Type B pancreatic cell (in vitro differentiated cells): ENCODE results near the gene COMT. TPM values are rescaled to one million over a fixed set of nuclear protein-coding genes. Genes with fewer than 3 reads are reported as not detected.

ENCODE experiments used
- DNase-seq: peaks from one replicate; pipeline ENCODE4 v3.0.0; 2021; ENCODE audit warnings: mixed read lengths; ENCODE audit not compliant: unreplicated experiment; ENCODE audit errors: extremely low spot score
- H3K27ac Mint-ChIP-seq: 2 replicates; pipeline ENCODE4 v1.8.0; 2021; ENCODE audit warnings: mild to moderate bottlenecking, mixed read lengths
- H3K27me3 Mint-ChIP-seq: 2 replicates; pipeline ENCODE4 v1.8.0; 2021; ENCODE audit warnings: mixed read lengths
- H3K36me3 Mint-ChIP-seq: 2 replicates; pipeline ENCODE4 v1.8.0; 2021; ENCODE audit warnings: mixed read lengths
- H3K4me1 Mint-ChIP-seq: one replicate; pipeline ENCODE4 v1.8.0; 2021; ENCODE audit warnings: mixed read lengths; ENCODE audit not compliant: unreplicated experiment
- H3K4me3 Mint-ChIP-seq: 2 replicates; pipeline ENCODE4 v1.8.0; 2021; ENCODE audit warnings: mild to moderate bottlenecking, mixed read lengths
- H3K9me3 Mint-ChIP-seq: 2 replicates; pipeline ENCODE4 v1.8.0; 2021; ENCODE audit warnings: mixed read lengths
- CTCF ChIP-seq: fragments of 200-600 bp; sonication (generic); conservative IDR thresholded peaks from 2 replicates; pipeline ENCODE4 v1.5.0; 2021; ENCODE audit warnings: antibody characterized with exemption, mild to moderate bottlenecking
- total RNA-seq: library from RNA; stranded (reverse); gene quantifications from 2 replicates; pipeline ENCODE4 v1.2.1, GENCODE V29; 2021; ENCODE audit warnings: low replicate concordance

COMT gene
- total RNA-seq, 1 donor from 2014 or later: 87.4 TPM

DNA sequence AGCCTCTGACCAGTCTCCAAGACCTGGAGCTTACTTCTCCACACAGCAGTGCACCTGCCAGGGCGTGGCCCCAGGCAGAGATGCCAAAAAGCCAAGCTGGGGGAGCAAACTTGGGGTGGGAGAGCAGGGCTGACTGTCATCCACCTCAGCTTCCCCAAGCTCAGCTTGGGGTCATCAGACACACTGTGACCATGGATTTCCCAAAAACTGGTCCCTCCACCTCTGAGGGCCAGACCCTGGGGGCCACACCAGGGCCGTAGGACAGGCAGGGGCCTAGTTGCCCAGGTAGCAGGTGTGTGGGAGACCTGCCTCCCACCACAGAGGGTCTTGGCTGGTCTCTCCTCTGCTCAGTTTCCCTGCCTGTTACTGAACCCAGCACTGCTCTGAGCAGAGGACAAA is 44.4 kb downstream of the COMT start:
- no peaks in the 10 kb centered on the region for H3K4me1 Mint-ChIP-seq
- H3K9me3 Mint-ChIP-seq: no peaks in the 10 kb centered on the region
- H3K36me3 Mint-ChIP-seq: no peaks in the 10 kb centered on the region
- TF ChIP-seq CTCF: no peak
- H3K27me3 Mint-ChIP-seq: no peaks in the 10 kb centered on the region
- peak overlapping the region; percentile 64 for H3K27ac Mint-ChIP-seq
- no peak for DNase-seq
- peak overlapping the region; percentile 88 for H3K4me3 Mint-ChIP-seq

GRCh38 chr22:19986410-19987341 is 45.1 kb downstream of the COMT start:
- Mint-ChIP-seq H3K4me1 (no peaks in the 10 kb centered on the region), H3K27me3 (no peaks in the 10 kb centered on the region), H3K4me3 (peak overlapping the region; percentile 88), H3K27ac (peak overlapping the region; percentile 64), H3K9me3 (no peaks in the 10 kb centered on the region), H3K36me3 (no peaks in the 10 kb centered on the region)
- TF ChIP-seq CTCF: no peak
- DNase-seq: peak; percentile 89

DNA sequence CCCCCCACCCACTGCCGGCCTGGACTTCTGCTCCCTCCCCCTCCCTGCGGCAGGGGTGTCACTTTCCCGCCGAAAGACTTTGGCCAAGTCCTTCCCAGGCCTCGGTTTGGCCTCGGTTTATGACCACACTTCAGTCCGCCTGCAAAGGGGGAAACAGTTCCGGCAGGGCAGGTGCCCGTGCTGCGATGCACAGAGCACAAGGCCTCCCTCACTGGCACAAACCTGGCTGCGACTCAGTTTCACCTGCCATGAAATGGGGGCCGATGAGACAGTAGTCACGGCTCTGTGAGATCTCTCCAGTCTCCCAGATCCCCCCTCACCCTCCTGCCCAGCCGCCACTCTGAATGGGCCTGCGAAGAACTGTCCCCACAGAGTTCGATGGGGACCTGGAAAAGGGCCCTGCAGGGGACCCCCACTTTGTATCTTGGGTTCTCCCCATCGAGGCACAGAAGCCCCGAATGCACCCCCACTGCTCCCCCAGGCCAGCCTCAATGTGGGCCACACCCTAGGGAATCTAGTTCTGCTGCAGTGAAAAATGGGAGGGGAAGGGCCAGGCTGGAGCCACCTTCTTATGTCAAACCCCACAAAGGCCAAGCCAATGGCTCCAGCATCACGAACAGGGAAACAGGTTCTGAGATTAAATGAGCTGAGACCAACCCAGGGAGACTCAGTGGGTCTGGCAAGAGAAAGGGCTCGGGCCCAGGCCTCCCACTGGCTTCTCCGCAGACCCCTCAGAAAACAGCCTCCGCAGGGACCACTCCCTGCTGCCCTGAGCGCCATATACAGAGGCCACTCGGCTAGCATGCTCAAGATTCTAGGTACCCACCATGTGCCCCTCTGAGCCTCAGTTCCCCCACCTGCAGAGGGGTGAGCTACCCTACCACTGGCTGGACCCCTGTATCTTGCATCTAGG is 46.1 kb downstream of the COMT start:
- H3K27me3 Mint-ChIP-seq: no peaks in the 10 kb centered on the region
- H3K9me3 Mint-ChIP-seq: no peaks in the 10 kb centered on the region
- no peak overlapping the region for H3K27ac Mint-ChIP-seq
- peak overlapping the region; percentile 74 for H3K4me3 Mint-ChIP-seq
- H3K4me1 Mint-ChIP-seq: no peaks in the 10 kb centered on the region
- DNase-seq: no peak
- TF ChIP-seq CTCF: no peak
- no peaks in the 10 kb centered on the region for H3K36me3 Mint-ChIP-seq

DNA sequence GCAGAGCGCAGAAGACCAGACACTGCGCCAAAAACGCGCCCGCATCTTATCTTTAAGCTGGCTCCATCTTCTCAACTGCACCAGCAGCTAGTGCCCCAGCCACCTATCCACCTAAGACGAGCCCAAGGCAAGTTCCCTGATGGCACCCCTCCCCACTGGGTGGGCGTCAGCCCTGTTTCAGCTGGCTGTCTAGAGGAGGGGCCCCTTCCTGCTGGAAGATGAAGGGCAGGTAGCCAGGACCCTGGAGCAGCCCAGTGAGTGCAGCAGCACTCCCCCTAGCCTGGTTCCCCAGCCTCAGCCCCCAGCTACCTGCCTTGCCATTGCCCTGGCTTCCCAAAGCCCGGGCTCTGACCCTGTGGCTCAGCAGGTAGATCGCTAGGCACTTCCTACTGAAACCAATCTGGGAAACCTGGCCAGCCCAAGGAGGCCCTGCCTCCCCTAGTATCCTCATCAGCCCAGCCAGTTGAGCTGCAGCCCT is 46.8 kb downstream of the COMT start:
- H3K27me3 Mint-ChIP-seq: no peaks in the 10 kb centered on the region

More for the DNA sequence above, 46.8 kb downstream of the COMT start:
- DNase-seq: no peak
- Mint-ChIP-seq H3K9me3 (no peaks in the 10 kb centered on the region), H3K27ac (no peak overlapping the region), H3K4me3 (peak overlapping the region; percentile 74), H3K4me1 (no peaks in the 10 kb centered on the region), H3K36me3 (no peaks in the 10 kb centered on the region)
- no peak for TF ChIP-seq CTCF
